SH-SY5Y (cell line): Measurements from ENCODE around the gene HAPLN3.

ENCODE experiments used
- GATA2 ChIP-seq: IDR thresholded peaks from 2 replicates; pipeline ENCODE4 v1.6.1; 2011; ENCODE audit warnings: mild to moderate bottlenecking, low read depth, low read length
- GATA3 ChIP-seq: IDR thresholded peaks from 2 replicates; pipeline ENCODE4 v1.6.1; 2011; ENCODE audit warnings: low read depth, mild to moderate bottlenecking, low read length, moderate library complexity

DNA sequence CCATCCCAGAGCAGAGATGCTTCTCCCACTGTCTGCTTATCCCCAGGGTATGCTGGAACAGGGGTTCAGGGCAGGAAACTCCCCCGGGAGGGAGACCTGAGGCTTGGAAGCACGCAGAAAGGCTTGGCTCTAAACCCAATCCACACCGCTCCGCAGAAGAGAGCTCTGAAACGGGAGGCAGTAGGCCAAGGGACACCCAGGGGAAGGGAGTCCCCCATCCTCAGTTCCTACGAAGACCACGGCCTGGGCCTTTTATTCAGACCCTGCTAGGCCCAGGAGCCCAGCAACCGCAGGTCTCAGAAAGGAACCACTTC lies 1.8 kb upstream of the HAPLN3 start:
- TF ChIP-seq GATA2 (no peak), GATA3 (no peak)
